Esophagus squamous epithelium (tissue), 4 donors: ENCODE measurements around the gene KCNMB2.

Source experiments
- POLR2A ChIP-seq, 4 donors: fragments of 450-650 bp; IDR thresholded peaks; one replicate each; pipeline ENCODE4 v1.6.1; 2017; ENCODE audit warnings: antibody characterized with exemption in 4 of 4, mild to moderate bottlenecking in 4 of 4, moderate library complexity in 3 of 4
- TF ChIP-seq, protein P1 (sequence below), 6 experiments: fragments of 450-650 bp in 4 of 6; fragments of 200-600 bp in 2 of 6; sonication (generic) in 2 of 6; IDR thresholded peaks; one replicate each; pipeline ENCODE4 v1.5.1; 2016 to 2019; ENCODE audit warnings: antibody characterized with exemption in 6 of 6, mild to moderate bottlenecking in 4 of 6, moderate library complexity in 4 of 6

DNA sequence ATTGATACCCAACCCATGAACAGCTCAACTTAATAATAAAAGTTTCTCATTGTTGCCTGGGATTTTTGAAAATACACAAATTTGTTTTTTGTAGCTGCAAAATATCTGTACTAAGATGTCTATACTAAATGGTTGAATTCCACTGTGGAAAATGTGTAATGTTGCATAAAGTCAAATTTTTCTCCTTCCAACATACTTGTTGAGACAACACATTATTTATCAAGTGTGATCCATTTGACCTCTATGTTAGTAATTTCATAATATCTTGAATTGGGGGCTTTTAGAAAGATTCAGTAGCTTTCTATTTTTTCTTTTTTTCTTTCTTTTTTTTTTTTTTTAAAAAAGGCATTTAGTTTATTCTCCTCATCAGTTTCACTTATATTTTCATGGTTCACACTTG lies 88.0 kb downstream of the KCNMB2 start:
- TF ChIP-seq, protein P1, sequence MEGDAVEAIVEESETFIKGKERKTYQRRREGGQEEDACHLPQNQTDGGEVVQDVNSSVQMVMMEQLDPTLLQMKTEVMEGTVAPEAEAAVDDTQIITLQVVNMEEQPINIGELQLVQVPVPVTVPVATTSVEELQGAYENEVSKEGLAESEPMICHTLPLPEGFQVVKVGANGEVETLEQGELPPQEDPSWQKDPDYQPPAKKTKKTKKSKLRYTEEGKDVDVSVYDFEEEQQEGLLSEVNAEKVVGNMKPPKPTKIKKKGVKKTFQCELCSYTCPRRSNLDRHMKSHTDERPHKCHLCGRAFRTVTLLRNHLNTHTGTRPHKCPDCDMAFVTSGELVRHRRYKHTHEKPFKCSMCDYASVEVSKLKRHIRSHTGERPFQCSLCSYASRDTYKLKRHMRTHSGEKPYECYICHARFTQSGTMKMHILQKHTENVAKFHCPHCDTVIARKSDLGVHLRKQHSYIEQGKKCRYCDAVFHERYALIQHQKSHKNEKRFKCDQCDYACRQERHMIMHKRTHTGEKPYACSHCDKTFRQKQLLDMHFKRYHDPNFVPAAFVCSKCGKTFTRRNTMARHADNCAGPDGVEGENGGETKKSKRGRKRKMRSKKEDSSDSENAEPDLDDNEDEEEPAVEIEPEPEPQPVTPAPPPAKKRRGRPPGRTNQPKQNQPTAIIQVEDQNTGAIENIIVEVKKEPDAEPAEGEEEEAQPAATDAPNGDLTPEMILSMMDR (IDR thresholded peaks at IDR 0.05), result no peak
- TF ChIP-seq POLR2A (IDR thresholded peaks at IDR 0.05), result no peak
